ENCODE results near the gene TMEM41A.
A peak's percentile ranks its signal among the peaks of the same experiment; 100 is the strongest.
"Not testable (repeated sequence)": the region's sequence is repeated elsewhere in the genome, so short reads cannot be mapped to it uniquely, and the experiment has no call there.

The TMEM41A gene

GRCh38 chr3:185486394-185486793, 12.4 kb downstream of the TMEM41A start:
- no peak for DNase-seq

- DNase-seq: no peak
Measured at GRCh38 chr3:185484296-185484695, 14.5 kb downstream of the TMEM41A start.

DNA sequence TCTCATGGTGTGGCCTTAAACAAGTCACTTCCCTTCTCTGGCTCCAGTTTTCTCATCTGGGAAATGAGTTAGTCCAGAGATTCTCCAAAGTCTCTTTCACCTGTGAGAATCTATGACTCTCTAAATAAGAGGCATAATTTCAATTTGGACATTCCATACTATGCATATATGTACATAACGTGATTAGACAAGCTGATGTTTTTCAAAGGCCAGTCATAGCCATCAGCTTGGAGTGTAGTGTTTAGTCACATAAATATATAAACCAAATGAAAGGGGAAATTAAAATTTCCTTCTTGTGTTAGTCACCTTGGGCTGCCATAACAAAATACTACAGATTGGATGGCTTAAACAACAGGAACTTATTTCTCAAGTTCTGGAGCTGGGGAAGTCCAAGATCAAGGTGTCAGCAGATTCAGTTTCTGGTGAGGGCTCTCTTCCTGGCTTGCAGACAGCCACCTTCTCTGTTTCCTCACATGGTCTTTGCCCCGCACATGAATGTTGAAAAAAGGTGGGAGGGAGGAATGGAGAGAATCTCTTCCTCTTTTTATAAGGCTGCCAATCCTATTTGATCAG, 19.4 kb downstream of the TMEM41A start:
- DNase-seq: no peak

DNA sequence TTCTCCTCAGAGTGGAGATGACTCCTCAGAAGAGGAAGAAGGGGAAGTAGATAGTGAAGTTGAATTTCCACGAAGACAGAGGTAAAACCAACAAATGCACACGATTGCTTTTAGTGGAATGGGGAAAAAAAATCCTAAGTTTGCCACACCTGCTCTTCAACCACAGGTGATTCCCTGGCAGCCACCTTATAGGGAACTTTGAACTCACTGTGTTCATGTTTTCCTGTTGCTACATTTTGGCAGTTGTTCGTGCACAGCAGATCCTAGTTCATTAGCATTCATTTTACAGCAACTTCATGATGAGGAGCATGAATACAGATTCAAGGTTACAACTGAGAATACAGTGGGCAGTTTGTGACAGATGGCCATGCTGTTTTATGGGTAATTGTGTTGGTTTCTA, 21.5 kb downstream of the TMEM41A start:
- no peak for DNase-seq

DNA sequence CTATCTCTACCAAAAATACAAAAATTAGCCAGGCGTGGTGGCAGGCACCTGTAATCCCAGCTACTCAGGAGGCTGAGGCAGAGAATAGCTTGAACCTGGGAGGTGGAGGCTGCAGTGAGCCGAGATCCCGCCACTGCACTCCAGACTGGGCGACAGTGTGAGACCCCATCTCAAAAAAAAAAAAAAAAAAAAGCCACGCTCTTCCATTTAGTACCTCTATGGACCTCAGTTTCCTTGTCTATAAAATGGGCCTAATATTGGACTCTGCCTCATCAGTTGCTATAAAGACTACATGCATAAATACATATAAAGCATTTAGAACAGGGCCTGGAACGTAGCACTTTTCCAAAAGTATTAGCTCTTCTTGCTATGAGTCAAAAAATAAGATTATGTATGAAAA, 23.9 kb downstream of the TMEM41A start:
- not testable (repeated sequence) for DNase-seq

DNA sequence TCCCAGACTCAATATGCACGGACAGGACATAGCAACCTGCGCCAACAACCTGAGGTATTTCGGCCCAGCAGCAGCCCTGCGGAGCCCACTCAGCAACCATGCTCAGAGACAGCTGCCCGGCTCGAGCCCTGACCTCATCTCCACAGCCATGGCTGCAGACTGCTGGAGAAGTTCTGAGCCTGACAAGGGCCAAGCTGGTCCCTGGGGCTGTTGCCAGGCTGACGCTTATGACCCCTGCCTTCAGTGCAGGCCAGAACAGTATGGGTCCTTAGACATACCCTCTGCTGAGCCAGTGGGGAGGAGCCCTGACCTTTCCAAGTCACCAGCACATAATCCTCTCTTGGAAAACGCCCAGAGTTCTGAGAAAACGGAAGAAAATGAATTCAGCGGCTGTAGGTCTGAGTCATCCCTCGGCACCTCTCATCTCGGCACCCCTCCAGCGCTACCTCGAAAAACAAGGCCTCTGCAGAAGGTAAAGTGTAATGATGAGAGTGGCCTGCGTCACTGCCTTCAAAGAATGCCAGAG, 25.5 kb downstream of the TMEM41A start:
- DNase-seq: no peak

GRCh38 chr3:185470323-185470722, 28.5 kb downstream of the TMEM41A start:
- no peak for DNase-seq

DNA sequence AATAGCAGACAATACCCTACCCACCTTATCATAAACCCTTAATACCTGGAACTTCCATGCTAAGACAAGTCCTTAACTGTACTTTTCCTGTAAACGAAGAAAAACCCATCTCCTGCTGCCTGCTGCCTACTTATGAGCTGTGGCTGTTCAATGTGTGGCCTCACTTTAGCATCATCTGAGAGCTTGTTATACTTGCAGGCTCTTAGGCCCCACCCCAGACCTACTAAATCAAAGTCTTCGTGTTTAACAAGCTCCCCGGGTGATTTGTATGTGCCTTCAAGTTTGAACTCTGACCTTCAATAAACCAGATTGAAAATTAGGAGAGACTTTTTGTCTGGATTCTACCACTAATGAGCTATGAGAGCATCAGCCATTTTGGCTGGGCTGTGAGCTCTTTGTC, 29.3 kb downstream of the TMEM41A start:
- no peak for DNase-seq

DNA sequence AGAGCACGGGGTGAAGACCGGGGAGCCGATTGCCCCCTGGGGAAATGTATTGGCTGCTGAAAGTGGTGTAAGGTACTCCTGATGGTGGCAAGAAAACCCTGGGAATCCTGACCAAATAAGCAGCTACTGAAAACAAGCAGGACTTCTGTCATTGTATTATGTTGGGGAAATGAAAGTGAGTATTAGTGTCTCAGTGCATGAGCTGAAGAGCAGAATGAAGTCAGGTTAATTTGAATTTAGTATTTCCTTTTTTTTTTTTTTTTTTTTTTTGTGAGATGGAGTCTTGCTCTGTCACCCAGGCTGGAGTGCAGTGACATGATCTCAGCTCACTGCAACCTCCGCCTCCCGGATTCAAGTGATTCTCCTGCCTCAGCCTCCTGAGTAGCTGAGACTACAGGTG, 32.7 kb downstream of the TMEM41A start:
- not testable (repeated sequence) for DNase-seq

DNA sequence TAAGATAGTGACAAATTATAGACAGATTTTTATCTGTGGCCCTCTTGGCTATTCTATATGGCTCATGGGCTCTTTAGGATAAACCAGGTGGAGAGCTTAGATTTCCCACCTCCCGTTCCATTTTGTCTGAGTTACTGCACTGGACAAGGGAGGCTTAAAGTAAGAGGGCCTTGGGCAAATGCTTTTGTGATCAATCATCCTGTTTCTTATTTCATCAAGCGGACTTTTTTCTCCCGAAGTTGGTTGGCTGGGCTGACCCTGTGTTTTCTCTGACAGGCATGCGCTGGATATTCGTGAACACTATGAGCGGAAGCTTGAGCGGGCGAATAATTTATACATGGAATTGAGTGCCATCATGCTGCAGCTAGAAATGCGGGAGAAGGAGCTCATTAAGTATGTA, 33.4 kb downstream of the TMEM41A start:
- no peak for DNase-seq

DNA sequence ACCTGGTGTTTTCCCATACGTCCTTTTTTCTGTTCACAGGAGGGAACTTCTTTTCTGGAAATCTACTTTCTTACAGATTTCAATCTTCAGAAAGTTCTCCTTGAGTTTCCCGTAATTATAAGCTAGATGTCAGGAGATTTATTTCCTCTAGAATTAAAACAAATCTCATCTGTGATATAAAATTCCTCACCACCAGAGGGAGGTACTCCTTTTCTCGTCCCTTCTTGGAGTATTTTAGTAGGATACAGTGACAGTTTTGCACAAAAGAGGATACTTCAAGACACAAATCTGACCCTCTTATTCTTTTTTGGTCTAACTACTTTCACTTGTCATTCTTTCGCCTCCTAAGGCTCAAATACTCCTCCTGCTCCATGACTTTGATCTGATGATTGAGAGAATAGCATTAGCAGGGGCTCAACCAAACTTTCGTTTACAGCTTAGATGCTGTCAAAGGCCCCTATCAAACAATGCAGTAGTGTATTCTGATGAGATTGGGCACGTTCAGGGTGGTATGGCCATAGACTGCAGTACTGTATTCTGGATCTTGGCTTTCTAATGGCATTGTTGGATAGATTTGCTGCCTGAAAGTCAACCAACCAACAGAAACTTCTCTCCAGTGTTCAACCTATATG, 38.0 kb downstream of the TMEM41A start:
- DNase-seq: no peak

DNA sequence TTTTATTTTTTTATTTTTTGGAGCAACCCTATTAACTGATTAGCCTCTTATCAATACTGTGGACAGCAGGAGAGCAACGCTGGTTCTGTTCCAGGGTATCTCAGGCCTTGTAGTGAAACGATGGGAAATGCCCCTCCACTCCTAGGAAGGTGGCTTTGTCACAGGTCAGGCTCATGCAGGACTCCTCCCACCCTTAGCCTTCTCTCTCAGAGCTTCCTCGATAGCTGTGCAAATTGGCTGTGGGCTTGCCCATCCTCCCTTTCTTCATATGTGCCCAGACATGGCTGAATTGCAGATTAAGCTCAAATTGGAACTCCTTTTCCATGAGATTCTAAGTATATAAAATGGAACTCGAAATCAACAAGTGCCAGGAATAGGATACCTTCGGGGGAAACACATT, 38.5 kb downstream of the TMEM41A start:
- DNase-seq: no peak

GRCh38 chr3:185457376-185457775, 41.5 kb downstream of the TMEM41A start:
- no peak for DNase-seq

- DNase-seq: not testable (repeated sequence)
Measured at GRCh38 chr3:185451432-185451831, 47.4 kb downstream of the TMEM41A start.

- no peak for DNase-seq
Measured at GRCh38 chr3:185448107-185448506, 50.7 kb downstream of the TMEM41A start.

GRCh38 chr3:185444329-185444728, 54.5 kb downstream of the TMEM41A start:
- DNase-seq: peak; percentile 4

GRCh38 chr3:185442031-185442430, 56.8 kb downstream of the TMEM41A start:
- DNase-seq: no peak

DNA sequence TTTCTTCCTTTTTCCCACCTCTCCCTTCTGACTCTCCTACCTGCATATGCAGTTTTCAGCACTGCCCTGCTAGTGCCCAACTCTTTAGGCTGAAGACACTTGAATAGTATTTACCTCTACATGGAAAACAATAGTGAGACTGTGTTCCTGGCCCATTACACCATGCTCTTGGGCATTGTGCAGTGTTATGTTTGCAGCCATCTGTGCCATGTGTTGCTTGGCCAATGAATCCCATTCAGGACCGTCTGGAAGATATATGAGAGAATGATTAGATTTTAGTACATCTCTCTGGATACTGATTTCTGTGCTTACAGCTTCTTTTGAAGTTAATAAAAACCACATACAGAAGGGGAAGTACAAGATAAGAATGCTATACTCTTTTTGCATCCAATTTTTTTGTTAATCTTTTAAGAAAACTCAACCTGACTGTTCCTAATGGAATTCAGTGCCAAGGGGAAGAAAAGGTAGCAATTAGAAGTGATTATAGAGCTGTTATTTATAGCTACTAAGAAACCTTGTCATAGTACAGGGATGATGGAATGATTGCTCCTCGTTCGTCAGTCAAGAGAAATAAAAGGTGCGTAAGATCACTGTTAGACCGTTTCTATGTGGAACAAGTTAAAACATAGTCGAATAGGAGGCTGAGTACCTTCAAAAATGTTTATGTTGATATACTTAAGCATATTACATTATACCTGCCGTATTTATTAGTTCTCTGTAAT, 58.9 kb downstream of the TMEM41A start:
- DNase-seq: peak; percentile 22

Measured in NCI-H2029 (cell line).